ENCODE measurements around the gene STXBP3. TPM values are rescaled to one million over a fixed set of nuclear protein-coding genes. Genes with fewer than 3 reads are reported as not detected.

The STXBP3 gene
- total and polyA plus RNA-seq, 9 of the 15 experiments (the other 6 are each of a cell fraction or from before 2014, with no cell fraction given) = 32.5 to 52.5 (median 39.2) TPM

DNA sequence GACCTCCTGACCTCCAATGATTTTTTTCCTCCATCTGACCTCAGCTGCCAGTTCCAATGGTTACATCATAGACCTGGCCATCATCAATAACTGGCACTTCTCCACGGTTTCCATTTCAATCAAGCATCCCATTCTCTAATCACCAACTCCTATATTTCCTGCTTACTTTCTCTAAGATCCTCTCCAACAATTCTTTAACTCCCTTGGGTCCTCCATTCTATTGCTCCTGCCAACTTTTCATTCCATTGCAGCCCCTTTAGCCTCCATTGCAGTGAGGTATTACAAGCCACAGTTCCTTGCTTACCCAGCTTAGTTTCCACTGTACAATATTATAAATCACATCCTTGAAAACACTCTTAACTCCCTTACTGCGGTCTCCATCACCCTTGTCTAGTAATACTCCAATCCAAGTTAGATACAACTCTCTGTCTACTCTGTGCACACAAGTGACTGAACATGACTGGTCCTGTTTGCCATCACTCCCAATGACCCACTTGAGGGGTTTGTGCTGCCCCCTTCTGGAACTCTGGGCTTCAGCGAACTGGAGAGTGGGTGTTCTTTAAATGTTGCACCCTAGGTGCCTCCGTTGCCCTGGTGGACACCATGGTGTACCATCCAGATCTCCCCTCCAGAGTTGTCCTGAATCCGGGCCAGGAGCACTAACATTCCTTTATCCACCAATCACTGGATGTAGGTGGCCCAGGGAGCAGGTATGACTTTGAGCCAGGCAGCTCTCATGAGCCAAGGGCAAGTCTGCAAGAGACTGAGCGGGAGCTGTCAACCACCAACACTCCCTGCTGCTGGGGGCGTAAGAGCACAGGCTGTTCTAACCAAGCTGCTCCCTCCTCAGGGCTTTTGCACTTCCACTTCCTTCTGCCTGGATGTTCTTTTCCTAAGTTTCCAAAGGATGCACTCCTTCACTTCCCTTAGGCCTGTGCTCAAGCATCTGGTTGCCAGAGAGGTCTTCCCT is 37.5 kb upstream of the STXBP3 start (continued):
- TF ChIP-seq, protein P1, sequence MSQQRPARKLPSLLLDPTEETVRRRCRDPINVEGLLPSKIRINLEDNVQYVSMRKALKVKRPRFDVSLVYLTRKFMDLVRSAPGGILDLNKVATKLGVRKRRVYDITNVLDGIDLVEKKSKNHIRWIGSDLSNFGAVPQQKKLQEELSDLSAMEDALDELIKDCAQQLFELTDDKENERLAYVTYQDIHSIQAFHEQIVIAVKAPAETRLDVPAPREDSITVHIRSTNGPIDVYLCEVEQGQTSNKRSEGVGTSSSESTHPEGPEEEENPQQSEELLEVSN (IDR thresholded peaks at IDR 0.05; ENCODE audit: borderline replicate concordance in 1 of 2, extremely low read depth in 1 of 2, insufficient read depth in 1 of 2, insufficient read length in 1 of 2, low read depth in 1 of 2, low read length in 1 of 2, poor library complexity in 1 of 2, severe bottlenecking in 1 of 2) = no peak
- TF ChIP-seq GATA2 (CRISPR knock-in tag; IDR thresholded peaks at IDR 0.05) (0 out of 2 replicates have a peak, but pooled peaks have one; percentile 19), ZNF695 (CRISPR knock-in tag; IDR thresholded peaks at IDR 0.05) (no peak), EP400 (IDR thresholded peaks at IDR 0.05) (no peak), ZNF57 (CRISPR knock-in tag; IDR thresholded peaks at IDR 0.05) (no peak), OTX1 (CRISPR knock-in tag; IDR thresholded peaks at IDR 0.05) (no peak), MXI1 (IDR thresholded peaks at IDR 0.05; ENCODE audit: low read depth, low read length) (no peak), ETS2 (tag; IDR thresholded peaks at IDR 0.05; ENCODE audit: borderline replicate concordance, poor library complexity, severe bottlenecking) (no peak), STAG1 (CRISPR knock-in tag; IDR thresholded peaks at IDR 0.05; ENCODE audit: borderline replicate concordance) (no peak; the same call in 1 of the 2 replicates), ZNF197 (CRISPR knock-in tag; IDR thresholded peaks at IDR 0.05; ENCODE audit: low read depth) (no peak), FOS (IDR thresholded peaks at IDR 0.05; ENCODE audit: extremely low read depth, insufficient read length) (no peak), ZNF124 (CRISPR knock-in tag; IDR thresholded peaks at IDR 0.05) (no peak), ZNF212 (CRISPR knock-in tag; IDR thresholded peaks at IDR 0.05) (no peak)
- TF ChIP-seq, protein P2, sequence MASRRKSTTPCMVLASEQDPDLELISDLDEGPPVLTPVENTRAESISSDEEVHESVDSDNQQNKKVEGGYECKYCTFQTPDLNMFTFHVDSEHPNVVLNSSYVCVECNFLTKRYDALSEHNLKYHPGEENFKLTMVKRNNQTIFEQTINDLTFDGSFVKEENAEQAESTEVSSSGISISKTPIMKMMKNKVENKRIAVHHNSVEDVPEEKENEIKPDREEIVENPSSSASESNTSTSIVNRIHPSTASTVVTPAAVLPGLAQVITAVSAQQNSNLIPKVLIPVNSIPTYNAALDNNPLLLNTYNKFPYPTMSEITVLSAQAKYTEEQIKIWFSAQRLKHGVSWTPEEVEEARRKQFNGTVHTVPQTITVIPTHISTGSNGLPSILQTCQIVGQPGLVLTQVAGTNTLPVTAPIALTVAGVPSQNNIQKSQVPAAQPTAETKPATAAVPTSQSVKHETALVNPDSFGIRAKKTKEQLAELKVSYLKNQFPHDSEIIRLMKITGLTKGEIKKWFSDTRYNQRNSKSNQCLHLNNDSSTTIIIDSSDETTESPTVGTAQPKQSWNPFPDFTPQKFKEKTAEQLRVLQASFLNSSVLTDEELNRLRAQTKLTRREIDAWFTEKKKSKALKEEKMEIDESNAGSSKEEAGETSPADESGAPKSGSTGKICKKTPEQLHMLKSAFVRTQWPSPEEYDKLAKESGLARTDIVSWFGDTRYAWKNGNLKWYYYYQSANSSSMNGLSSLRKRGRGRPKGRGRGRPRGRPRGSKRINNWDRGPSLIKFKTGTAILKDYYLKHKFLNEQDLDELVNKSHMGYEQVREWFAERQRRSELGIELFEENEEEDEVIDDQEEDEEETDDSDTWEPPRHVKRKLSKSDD (conservative IDR thresholded peaks at IDR 0.05; ENCODE audit: low read length) = no peak
- TF ChIP-seq, protein P3, sequence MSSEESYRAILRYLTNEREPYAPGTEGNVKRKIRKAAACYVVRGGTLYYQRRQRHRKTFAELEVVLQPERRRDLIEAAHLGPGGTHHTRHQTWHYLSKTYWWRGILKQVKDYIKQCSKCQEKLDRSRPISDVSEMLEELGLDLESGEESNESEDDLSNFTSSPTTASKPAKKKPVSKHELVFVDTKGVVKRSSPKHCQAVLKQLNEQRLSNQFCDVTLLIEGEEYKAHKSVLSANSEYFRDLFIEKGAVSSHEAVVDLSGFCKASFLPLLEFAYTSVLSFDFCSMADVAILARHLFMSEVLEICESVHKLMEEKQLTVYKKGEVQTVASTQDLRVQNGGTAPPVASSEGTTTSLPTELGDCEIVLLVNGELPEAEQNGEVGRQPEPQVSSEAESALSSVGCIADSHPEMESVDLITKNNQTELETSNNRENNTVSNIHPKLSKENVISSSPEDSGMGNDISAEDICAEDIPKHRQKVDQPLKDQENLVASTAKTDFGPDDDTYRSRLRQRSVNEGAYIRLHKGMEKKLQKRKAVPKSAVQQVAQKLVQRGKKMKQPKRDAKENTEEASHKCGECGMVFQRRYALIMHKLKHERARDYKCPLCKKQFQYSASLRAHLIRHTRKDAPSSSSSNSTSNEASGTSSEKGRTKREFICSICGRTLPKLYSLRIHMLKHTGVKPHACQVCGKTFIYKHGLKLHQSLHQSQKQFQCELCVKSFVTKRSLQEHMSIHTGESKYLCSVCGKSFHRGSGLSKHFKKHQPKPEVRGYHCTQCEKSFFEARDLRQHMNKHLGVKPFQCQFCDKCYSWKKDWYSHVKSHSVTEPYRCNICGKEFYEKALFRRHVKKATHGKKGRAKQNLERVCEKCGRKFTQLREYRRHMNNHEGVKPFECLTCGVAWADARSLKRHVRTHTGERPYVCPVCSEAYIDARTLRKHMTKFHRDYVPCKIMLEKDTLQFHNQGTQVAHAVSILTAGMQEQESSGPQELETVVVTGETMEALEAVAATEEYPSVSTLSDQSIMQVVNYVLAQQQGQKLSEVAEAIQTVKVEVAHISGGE (CRISPR knock-in tag; IDR thresholded peaks at IDR 0.05) = peak in 1 of 3 experiments; percentile 70; a peak in 2 of 6 replicates
- TF ChIP-seq, protein P4, sequence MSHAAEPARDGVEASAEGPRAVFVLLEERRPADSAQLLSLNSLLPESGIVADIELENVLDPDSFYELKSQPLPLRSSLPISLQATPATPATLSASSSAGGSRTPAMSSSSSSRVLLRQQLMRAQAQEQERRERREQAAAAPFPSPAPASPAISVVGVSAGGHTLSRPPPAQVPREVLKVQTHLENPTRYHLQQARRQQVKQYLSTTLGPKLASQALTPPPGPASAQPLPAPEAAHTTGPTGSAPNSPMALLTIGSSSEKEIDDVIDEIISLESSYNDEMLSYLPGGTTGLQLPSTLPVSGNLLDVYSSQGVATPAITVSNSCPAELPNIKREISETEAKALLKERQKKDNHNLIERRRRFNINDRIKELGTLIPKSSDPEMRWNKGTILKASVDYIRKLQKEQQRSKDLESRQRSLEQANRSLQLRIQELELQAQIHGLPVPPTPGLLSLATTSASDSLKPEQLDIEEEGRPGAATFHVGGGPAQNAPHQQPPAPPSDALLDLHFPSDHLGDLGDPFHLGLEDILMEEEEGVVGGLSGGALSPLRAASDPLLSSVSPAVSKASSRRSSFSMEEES (CRISPR knock-in tag; IDR thresholded peaks at IDR 0.05) = no peak
